GM21447 (cell line): Measurements from ENCODE around the gene SLC25A21.
"Not testable (repeated sequence)": the region's sequence is repeated elsewhere in the genome, so short reads cannot be mapped to it uniquely, and the experiment has no call there.

Experiments used
- ATAC-seq: cut with Tn5 transposase; IDR thresholded peaks from one replicate; pipeline ENCODE4 v1.9.1; 2021; ENCODE audit not compliant: unreplicated experiment

SLC25A21 gene

GRCh38 chr14:36996133-36996856 lies 176.1 kb downstream of the SLC25A21 start:
- no peak for ATAC-seq

- no peak for ATAC-seq
Observed at GRCh38 chr14:36989806-36990205, 182.6 kb downstream of the SLC25A21 start.

- ATAC-seq, result no peak
Observed at GRCh38 chr14:36988989-36989388, 183.4 kb downstream of the SLC25A21 start.

GRCh38 chr14:36988568-36988967 lies 183.8 kb downstream of the SLC25A21 start:
- no peak for ATAC-seq

- ATAC-seq, result no peak
Observed at GRCh38 chr14:36986407-36986806, 186.0 kb downstream of the SLC25A21 start.

GRCh38 chr14:36981832-36982529 lies 190.4 kb downstream of the SLC25A21 start:
- ATAC-seq, result no peak

GRCh38 chr14:36980413-36980812 lies 192.0 kb downstream of the SLC25A21 start:
- ATAC-seq, result not testable (repeated sequence)

- no peak for ATAC-seq
Observed at GRCh38 chr14:36979863-36980262, 192.5 kb downstream of the SLC25A21 start.

GRCh38 chr14:36976571-36977023 lies 195.8 kb downstream of the SLC25A21 start:
- ATAC-seq, result no peak

- no peak for ATAC-seq
Observed at GRCh38 chr14:36975834-36976233, 196.6 kb downstream of the SLC25A21 start.

GRCh38 chr14:36974985-36975384 lies 197.4 kb downstream of the SLC25A21 start:
- ATAC-seq, result no peak

- ATAC-seq, result no peak
Observed at GRCh38 chr14:36973806-36974442, 198.5 kb downstream of the SLC25A21 start.

GRCh38 chr14:36971263-36971855 lies 201.0 kb downstream of the SLC25A21 start:
- no peak for ATAC-seq

GRCh38 chr14:36967892-36968555 lies 204.4 kb downstream of the SLC25A21 start:
- ATAC-seq, result no peak

- no peak for ATAC-seq
Observed at GRCh38 chr14:36955967-36956366, 216.4 kb downstream of the SLC25A21 start.

- no peak for ATAC-seq
Observed at GRCh38 chr14:36955376-36955775, 217.0 kb downstream of the SLC25A21 start.

GRCh38 chr14:36952689-36953088 lies 219.7 kb downstream of the SLC25A21 start:
- ATAC-seq, result no peak

GRCh38 chr14:36951380-36951911 lies 221.0 kb downstream of the SLC25A21 start:
- no peak for ATAC-seq

GRCh38 chr14:36950812-36951211 lies 221.6 kb downstream of the SLC25A21 start:
- ATAC-seq, result no peak

- no peak for ATAC-seq
Observed at GRCh38 chr14:36949371-36949770, 223.0 kb downstream of the SLC25A21 start.
